CD14-positive monocyte (primary cell): ENCODE data around the gene FKBP2. TPM values are rescaled to one million over a fixed set of nuclear protein-coding genes. Genes with fewer than 3 reads are reported as not detected.

ENCODE experiments used
- DNase-seq, 3 donors: peaks; one replicate each; pipeline ENCODE4 v3.0.0-alpha.2; 2011 to 2022
- H2AFZ ChIP-seq: 2 replicates; pipeline ENCODE4 v1.6.0; 2012; ENCODE audit warnings: mild to moderate bottlenecking, low read depth, low read length, inconsistent platforms; ENCODE audit not compliant: insufficient read depth, poor library complexity, severe bottlenecking
- H3K27ac ChIP-seq, 2 donors: 1 replicate in 1 of 2; 2 replicates in 1 of 2; pipeline ENCODE4 v1.5.1; 2012 to 2013; ENCODE audit warnings: low read length in 2 of 2, control low read depth in 1 of 2, inconsistent platforms in 1 of 2, low read depth in 1 of 2, mild to moderate bottlenecking in 1 of 2
- H3K27me3 ChIP-seq, 2 donors: one replicate each; pipeline versions ENCODE4 v1.6.0 to v1.6.1; 2011 to 2013; ENCODE audit warnings: low read length in 2 of 2; ENCODE audit not compliant: control insufficient read depth in 2 of 2, insufficient read depth in 2 of 2
- H3K36me3 ChIP-seq, 2 donors: replicated peaks in 1 of 2; 1 replicate in 1 of 2; 2 replicates in 1 of 2; pipeline versions ENCODE4 v1.5.1 to v1.6.1; 2012 to 2013; ENCODE audit warnings: low read length in 2 of 2, control low read depth in 1 of 2, inconsistent platforms in 1 of 2, mild to moderate bottlenecking in 1 of 2; ENCODE audit not compliant: insufficient read depth in 2 of 2, control insufficient read depth in 1 of 2
- H3K4me1 ChIP-seq, 2 donors: 1 replicate in 1 of 2; 2 replicates in 1 of 2; pipeline versions ENCODE4 v1.5.1 to v1.6.1; 2012 to 2013; ENCODE audit warnings: low read length in 2 of 2, control low read depth in 1 of 2, inconsistent platforms in 1 of 2, mild to moderate bottlenecking in 1 of 2, moderate library complexity in 1 of 2; ENCODE audit not compliant: insufficient read depth in 2 of 2, control insufficient read depth in 1 of 2
- H3K4me2 ChIP-seq: replicated peaks from 2 replicates; pipeline ENCODE3; 2012; ENCODE audit warnings: low read length, moderate library complexity, mild to moderate bottlenecking; ENCODE audit not compliant: poor library complexity, severe bottlenecking; ENCODE audit errors: extremely low read depth
- H3K4me3 ChIP-seq, 3 experiments: fragments of 200-600 bp in 1 of 3; sonication (generic) in 1 of 3; replicated peaks in 1 of 3; 1 replicate in 2 of 3; 2 replicates in 1 of 3; pipeline ENCODE4 v1.5.1; 2011 to 2013; ENCODE audit warnings: low read length in 3 of 3, mild to moderate bottlenecking in 3 of 3, control low read depth in 2 of 3, low read depth in 2 of 3, inconsistent platforms in 1 of 3, moderate library complexity in 1 of 3
- H3K79me2 ChIP-seq: 2 replicates; pipeline ENCODE4 v1.6.0; 2012; ENCODE audit warnings: mild to moderate bottlenecking, control low read depth, inconsistent platforms, low read length, moderate library complexity; ENCODE audit not compliant: insufficient read depth
- H3K9ac ChIP-seq: 2 replicates; pipeline ENCODE4 v1.6.0; 2017; ENCODE audit warnings: low read length, mild to moderate bottlenecking; ENCODE audit not compliant: insufficient read depth, poor library complexity, severe bottlenecking
- H3K9me3 ChIP-seq, 2 donors: replicated peaks in 1 of 2; 1 replicate in 1 of 2; 2 replicates in 1 of 2; pipeline versions ENCODE4 v1.5.1 to v1.6.1; 2012 to 2013; ENCODE audit warnings: low read length in 2 of 2, control low read depth in 1 of 2; ENCODE audit not compliant: control insufficient read depth in 1 of 2, insufficient read depth in 1 of 2
- H4K20me1 ChIP-seq: 2 replicates; pipeline ENCODE4 v1.6.0; 2012; ENCODE audit warnings: mild to moderate bottlenecking, low read length, control low read depth, moderate library complexity; ENCODE audit not compliant: insufficient read depth
- H3K27ac Mint-ChIP-seq, 7 donors: one replicate each; pipeline ENCODE4 v1.8.0; 2020; ENCODE audit warnings: mild to moderate bottlenecking in 7 of 7, mixed read lengths in 7 of 7, moderate library complexity in 6 of 7, inconsistent platforms in 2 of 7
- H3K27me3 Mint-ChIP-seq, 3 donors: one replicate each; pipeline ENCODE4 v1.8.0; 2021 to 2022; ENCODE audit warnings: low read depth in 3 of 3, mild to moderate bottlenecking in 3 of 3, mixed read lengths in 3 of 3, moderate library complexity in 3 of 3, inconsistent platforms in 1 of 3
- H3K36me3 Mint-ChIP-seq, 2 donors: one replicate each; pipeline ENCODE4 v1.8.0; 2020; ENCODE audit warnings: mixed read lengths in 2 of 2, inconsistent platforms in 1 of 2, mild to moderate bottlenecking in 1 of 2
- H3K4me1 Mint-ChIP-seq: one replicate; pipeline ENCODE4 v1.8.0; 2020; ENCODE audit warnings: mild to moderate bottlenecking, mixed read lengths
- H3K4me3 Mint-ChIP-seq, 2 donors: one replicate each; pipeline ENCODE4 v1.8.0; 2020; ENCODE audit warnings: mild to moderate bottlenecking in 2 of 2, mixed read lengths in 2 of 2, moderate library complexity in 1 of 2
- H3K9me3 Mint-ChIP-seq, 7 donors: one replicate each; pipeline ENCODE4 v1.8.0; 2020 to 2022; ENCODE audit warnings: mixed read lengths in 7 of 7, mild to moderate bottlenecking in 6 of 7, moderate library complexity in 6 of 7, inconsistent platforms in 2 of 7
- CTCF ChIP-seq: fragments of 200-600 bp; IDR thresholded peaks from one replicate; pipeline ENCODE4 v1.8.0; 2022; ENCODE audit warnings: antibody characterized with exemption, mild to moderate bottlenecking
- WGBS: methylation state at CpG from one replicate; pipeline ENCODE4 v1.1.5; 2013; ENCODE audit warnings: missing lambda C conversion rate; ENCODE audit not compliant: insufficient coverage; 5-methylcytosine and 5-hydroxymethylcytosine counted together
- intact Hi-C, 2 donors: fragments of 100-400 bp; cut with micrococcal nuclease; formaldehyde crosslinking; loops; one replicate each; pipeline versions ENCODE4 v1.15.0 to v1.15.1; 2023
- polyA plus RNA-seq, 3 donors: library from polyadenylated mRNA; depleted of rRNA in 1 of 3; unstranded in 2 of 3; stranded (reverse) in 1 of 3; fragments of 300-500 nt in 2 of 3; fragments of >200 nt in 1 of 3; fragmentation: Illumina TruSeq in 2 of 3; gene quantifications; 1 replicate in 2 of 3; 2 replicates in 1 of 3; pipeline ENCODE4 v1.2.3, GENCODE V29; 2012 to 2021

The FKBP2 gene
- polyA plus RNA-seq, 3 donors: 38.9 to 80.7 (median 71.1) TPM

- H3K4me1 Mint-ChIP-seq: peaks cover 42% of the 10 kb centered on the region
- peaks cover 40 to 58% of the 10 kb centered on the region in 2 donors for H3K4me1 ChIP-seq
These were observed 15.0 kb upstream of the FKBP2 start, which contains the start of the genes NUDT22 and TRPT1 for GRCh38 chr11:64225608-64226506. NUDT22 (plus strand) TSS chr11:64226274; CDS start chr11:64226653, 379 bp downstream. TRPT1 (minus strand) TSS chr11:64226186; CDS start chr11:64225860, 326 bp downstream.

More at GRCh38 chr11:64225608-64226506, 15.0 kb upstream of the FKBP2 start, which contains the start of the genes NUDT22 and TRPT1:
- Mint-ChIP-seq H3K27ac (peak within 1 kb of the TSS; percentile 77 to 95 (median 88)), H3K9me3 (no peaks in the 10 kb centered on the region), H3K4me3 (peak within 1 kb of the TSS; percentile 81 to 89), H3K36me3 (peaks cover 21 to 43% of the 10 kb centered on the region in 2 donors), H3K27me3 (peaks cover 0 to 1% (median 0%) of the 10 kb centered on the region in 3 donors)
- H3K4me2 ChIP-seq: peak within 1 kb of the TSS; percentile 98
- peak within 1 kb of the TSS; percentile 84 for H3K9ac ChIP-seq
- peak within 1 kb of the TSS; percentile 78 to 92 for H3K27ac ChIP-seq
- WGBS: under 1% methylated on average over 48 of the region's 54 CpGs
- peak; percentile 80 to 86 (median 81) for DNase-seq
- peak within 1 kb of the TSS; percentile 83 for H2AFZ ChIP-seq
- H3K36me3 ChIP-seq: peaks cover 29 to 31% of the 10 kb centered on the region in 2 donors
- no peaks in the 10 kb centered on the region for H3K9me3 ChIP-seq
- intact Hi-C loops: loop anchor here in 1 of 2 donors (1.0 to 2.0 kb wide), 2 partner anchors 15 to 19 kb away; partner anchors contain the start of gene FKBP2
- peaks cover 38% of the 10 kb centered on the region for H3K79me2 ChIP-seq
- H3K27me3 ChIP-seq: no peaks in the 10 kb centered on the region
- peak within 1 kb of the TSS; percentile 65 to 97 (median 96) for H3K4me3 ChIP-seq
- peak; percentile 31 for TF ChIP-seq CTCF
- H4K20me1 ChIP-seq: peaks cover 39% of the 10 kb centered on the region
